IMR-90 (cell line): ENCODE results near the gene IL1RL1. TPM values are rescaled to one million over a fixed set of nuclear protein-coding genes. Genes with fewer than 3 reads are reported as not detected.
A peak's percentile ranks its signal among the peaks of the same experiment; 100 is the strongest.

ENCODE experiments used
- ATAC-seq: fragments of 200-7000 bp; cut with Tn5 transposase; 2 replicates; pipeline ENCODE4 v1.9.1; 2020; ENCODE audit warnings: low read depth, mild to moderate bottlenecking, moderate library complexity
- BruUV-seq: library from RNA; stranded (reverse); fragments of 400-500 nt; replicated peaks from 2 replicates; lab custom pipeline; 2021; lab: Mats Ljungman, UMichigan
- CTCF ChIA-PET: fragments of 300-600 bp; formaldehyde crosslinking; extraction: SDS; loops from one replicate; lab custom pipeline; 2021; ENCODE audit warnings: antibody characterized with exemption; lab: Yijun Ruan, JAX
- POLR2A ChIA-PET: fragments of 300-600 bp; sonication (Branson Sonifier 250); formaldehyde crosslinking; loops from one replicate; lab custom pipeline; 2022; ENCODE audit warnings: antibody characterized with exemption; ENCODE audit not compliant: unreplicated experiment; lab: Charles Lee
- DNase-seq: peaks from one replicate; pipeline ENCODE4 v3.0.0; 2013
- H2AFZ ChIP-seq: replicated peaks from 2 replicates; pipeline ENCODE3; 2013; ENCODE audit warnings: low read length, mild to moderate bottlenecking; ENCODE audit not compliant: poor library complexity
- H2AK5ac ChIP-seq: 2 replicates; pipeline ENCODE4 v1.6.1; 2013; ENCODE audit warnings: low read depth, low read length, inconsistent platforms
- H2AK9ac ChIP-seq: replicated peaks from 2 replicates; pipeline ENCODE3; 2013; ENCODE audit warnings: mild to moderate bottlenecking, low read depth, low read length, moderate library complexity; ENCODE audit not compliant: poor library complexity
- H2BK120ac ChIP-seq: 2 replicates; pipeline ENCODE4 v1.6.1; 2013; ENCODE audit warnings: low read depth, low read length, inconsistent platforms
- H2BK15ac ChIP-seq: 3 replicates; pipeline ENCODE4 v1.6.1; 2013; ENCODE audit warnings: low read depth, low read length, inconsistent platforms
- H2BK20ac ChIP-seq: 2 replicates; pipeline ENCODE4 v1.6.1; 2013; ENCODE audit warnings: low read depth, mild to moderate bottlenecking, inconsistent platforms, low read length, moderate library complexity
- H2BK5ac ChIP-seq: 2 replicates; pipeline ENCODE4 v1.6.1; 2013; ENCODE audit warnings: mild to moderate bottlenecking, low read depth, low read length, inconsistent platforms; ENCODE audit not compliant: poor library complexity, severe bottlenecking
- H3K14ac ChIP-seq: replicated peaks from 2 replicates; pipeline ENCODE4 v1.6.1; 2013; ENCODE audit warnings: low read depth, low read length, inconsistent platforms
- H3K18ac ChIP-seq: 2 replicates; pipeline ENCODE4 v1.6.1; 2013; ENCODE audit warnings: low read depth, low read length, control low read depth
- H3K23ac ChIP-seq: 2 replicates; pipeline ENCODE4 v1.6.1; 2013; ENCODE audit warnings: low read depth, low read length, inconsistent platforms
- H3K27ac ChIP-seq: 2 replicates; pipeline ENCODE4 v1.5.1; 2013; ENCODE audit warnings: mild to moderate bottlenecking, control low read depth, low read length; ENCODE audit not compliant: insufficient read depth
- H3K27me3 ChIP-seq: 2 replicates; pipeline ENCODE4 v1.6.1; 2013; ENCODE audit warnings: low read length; ENCODE audit not compliant: control insufficient read depth, insufficient read depth
- H3K36me3 ChIP-seq: 2 replicates; pipeline ENCODE4 v1.6.1; 2013; ENCODE audit warnings: low read length, mixed read lengths; ENCODE audit not compliant: control insufficient read depth, insufficient read depth
- H3K4ac ChIP-seq: 2 replicates; pipeline ENCODE4 v1.6.1; 2013; ENCODE audit warnings: low read depth, low read length, inconsistent platforms
- H3K4me1 ChIP-seq: 2 replicates; pipeline ENCODE4 v1.6.1; 2013; ENCODE audit warnings: low read length, mixed read lengths; ENCODE audit not compliant: control insufficient read depth, insufficient read depth
- H3K4me2 ChIP-seq: 2 replicates; pipeline ENCODE4 v1.6.1; 2013; ENCODE audit warnings: low read depth, mild to moderate bottlenecking, control low read depth, low read length, moderate library complexity
- H3K4me3 ChIP-seq: 2 replicates; pipeline ENCODE4 v1.5.1; 2013; ENCODE audit warnings: low read depth, mild to moderate bottlenecking, control low read depth, low read length, moderate library complexity; ENCODE audit not compliant: insufficient read depth
- H3K56ac ChIP-seq: 2 replicates; pipeline ENCODE4 v1.6.1; 2013; ENCODE audit warnings: low read length, inconsistent platforms; ENCODE audit not compliant: insufficient read depth; ENCODE audit errors: extremely low read depth
- H3K79me1 ChIP-seq, 2 experiments: 2 replicates each; pipeline ENCODE4 v1.6.1; 2013; ENCODE audit warnings: low read length in 2 of 2, inconsistent platforms in 1 of 2, low read depth in 1 of 2
- H3K9ac ChIP-seq: 2 replicates; pipeline ENCODE4 v1.6.1; 2013; ENCODE audit warnings: low read depth, low read length, control low read depth
- H3K9me1 ChIP-seq: 2 replicates; pipeline ENCODE4 v1.6.1; 2013; ENCODE audit warnings: low read length, inconsistent platforms; ENCODE audit not compliant: insufficient read depth
- H3K9me3 ChIP-seq: 2 replicates; pipeline ENCODE4 v1.6.1; 2013; ENCODE audit warnings: low read length; ENCODE audit not compliant: control insufficient read depth, insufficient read depth
- H4K20me1 ChIP-seq: 2 replicates; pipeline ENCODE4 v1.6.1; 2013; ENCODE audit warnings: low read length, inconsistent platforms; ENCODE audit not compliant: insufficient read depth
- H4K5ac ChIP-seq: 2 replicates; pipeline ENCODE4 v1.6.1; 2013; ENCODE audit warnings: mild to moderate bottlenecking, low read depth, low read length, control low read depth
- H4K8ac ChIP-seq, 2 experiments: 2 replicates each; pipeline ENCODE4 v1.6.1; 2013; ENCODE audit warnings: low read depth in 2 of 2, low read length in 2 of 2, control low read depth in 1 of 2, inconsistent platforms in 1 of 2
- H4K91ac ChIP-seq: 2 replicates; pipeline ENCODE4 v1.6.1; 2013; ENCODE audit warnings: low read depth, low read length, inconsistent platforms; ENCODE audit not compliant: insufficient read depth
- BHLHE40 ChIP-seq: fragments of 150-350 bp; IDR thresholded peaks from 2 replicates; pipeline ENCODE4 v1.6.1; 2016; ENCODE audit warnings: mild to moderate bottlenecking, low read depth, low read length
- MAFK ChIP-seq: IDR thresholded peaks from 2 replicates; pipeline ENCODE4 v1.6.1; 2012; ENCODE audit warnings: low read depth, low read length, improper control_type of control experiment
- MAZ ChIP-seq: IDR thresholded peaks from 2 replicates; pipeline ENCODE4 v1.6.1; 2012; ENCODE audit warnings: low read depth, mild to moderate bottlenecking, low read length, improper control_type of control experiment, moderate library complexity, borderline replicate concordance
- MXI1 ChIP-seq: IDR thresholded peaks from 2 replicates; pipeline ENCODE4 v1.6.1; 2012; ENCODE audit warnings: low read depth, mild to moderate bottlenecking, low read length, moderate library complexity, borderline replicate concordance
- NFE2L2 ChIP-seq: fragments of 150-350 bp; IDR thresholded peaks from 2 replicates; pipeline ENCODE4 v1.6.1; 2016; ENCODE audit warnings: low read depth, mild to moderate bottlenecking, low read length
- POLR2A ChIP-seq: IDR thresholded peaks from 2 replicates; pipeline ENCODE4 v1.6.1; 2012; ENCODE audit warnings: mild to moderate bottlenecking, low read depth, low read length
- RFX5 ChIP-seq: IDR thresholded peaks from 2 replicates; pipeline ENCODE4 v1.8.0; 2012; ENCODE audit warnings: low read depth, mild to moderate bottlenecking, low read length, moderate library complexity
- WGBS, 2 experiments: methylation state at CpG; one replicate each; pipeline versions ENCODE4 v1.1.5 to v1.1.7; 2013; ENCODE audit warnings: missing lambda C conversion rate in 2 of 2; ENCODE audit not compliant: insufficient read length in 1 of 2; ENCODE audit errors: extremely low coverage in 2 of 2; 5-methylcytosine and 5-hydroxymethylcytosine counted together
- dilution Hi-C: fragments of 300-500 bp; cut with HindIII; formaldehyde crosslinking; loops from one replicate; pipeline ENCODE4 v1.14.3; 2018; ENCODE audit warnings: low sequenced_read_pairs; ENCODE audit not compliant: unreplicated experiment
- in situ Hi-C: fragments of 300-500 bp; cut with MboI; formaldehyde crosslinking; loops from 3 replicates; pipeline ENCODE4 v1.14.3; 2019; ENCODE audit warnings: low sequenced_read_pairs, inconsistent platforms, mixed read lengths
- intact Hi-C: fragments of 100-400 bp; cut with micrococcal nuclease; formaldehyde crosslinking; loops from 2 replicates; pipeline ENCODE4 v1.10.0; 2022
- polyA plus RNA-seq, 3 experiments: library from polyadenylated mRNA; depleted of rRNA; stranded (reverse); fragments of >200 nt; gene quantifications; 2 replicates each; pipeline ENCODE4 v1.2.3, GENCODE V29; 2012; ENCODE audit warnings: low replicate concordance in 1 of 3
- total RNA-seq: library from RNA; depleted of rRNA; stranded (reverse); fragments of >200 nt; gene quantifications from 2 replicates; pipeline ENCODE4 v1.2.3, GENCODE V29; 2012
- TF ChIP-seq, protein P1 (sequence below): conservative IDR thresholded peaks from 2 replicates; pipeline ENCODE4 v1.5.1; 2012; ENCODE audit warnings: mild to moderate bottlenecking, low read depth, low read length, improper control_type of control experiment
- TF ChIP-seq, protein P2 (sequence below): fragments of 150-350 bp; IDR thresholded peaks from 2 replicates; pipeline ENCODE4 v1.6.1; 2017; ENCODE audit warnings: mild to moderate bottlenecking, antibody characterized with exemption, low read length, low read depth

IL1RL1 gene
- total and polyA plus RNA-seq, 2 of the 4 experiments (the other 2 are of a cell fraction), result under 0.01 to 0.14 TPM

DNA sequence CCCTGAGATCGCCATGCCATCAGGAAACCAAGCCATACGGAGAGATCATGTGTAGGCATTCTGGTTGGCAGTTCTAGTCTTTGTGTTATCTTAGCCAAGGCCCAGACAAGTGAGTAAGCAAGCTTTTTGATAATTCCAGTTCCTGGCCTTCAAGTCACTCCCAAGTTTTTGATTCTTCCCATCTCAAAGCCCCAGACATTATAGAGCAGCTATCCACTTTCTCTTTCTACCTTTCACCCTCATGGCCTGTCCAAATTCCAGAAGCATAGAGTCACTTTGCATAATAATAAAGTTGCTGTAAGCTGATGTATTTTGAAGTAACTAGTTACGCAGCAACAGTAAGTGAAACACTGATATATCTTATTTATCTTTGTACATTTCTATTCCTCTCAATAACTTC, 26.8 kb upstream of the IL1RL1 start:
- H2AK5ac ChIP-seq, result 0 out of 2 replicates have a peak overlapping the region, but pooled peaks have one; percentile 1
- in situ Hi-C loops (no loop called here), intact Hi-C loops (no loop called here), dilution Hi-C loops (no loop called here)
- H4K20me1 ChIP-seq, result no peaks in the 10 kb centered on the region
- H3K4ac ChIP-seq, result no peak overlapping the region
- no peak overlapping the region for H3K9ac ChIP-seq
- H3K4me1 ChIP-seq, result peaks cover 2% of the 10 kb centered on the region
- no peak overlapping the region for H2AK9ac ChIP-seq
- no peaks in the 10 kb centered on the region for H3K79me1 ChIP-seq
- no peaks in the 10 kb centered on the region for H3K36me3 ChIP-seq
- no peak overlapping the region for H3K56ac ChIP-seq
- TF ChIP-seq, protein P1, sequence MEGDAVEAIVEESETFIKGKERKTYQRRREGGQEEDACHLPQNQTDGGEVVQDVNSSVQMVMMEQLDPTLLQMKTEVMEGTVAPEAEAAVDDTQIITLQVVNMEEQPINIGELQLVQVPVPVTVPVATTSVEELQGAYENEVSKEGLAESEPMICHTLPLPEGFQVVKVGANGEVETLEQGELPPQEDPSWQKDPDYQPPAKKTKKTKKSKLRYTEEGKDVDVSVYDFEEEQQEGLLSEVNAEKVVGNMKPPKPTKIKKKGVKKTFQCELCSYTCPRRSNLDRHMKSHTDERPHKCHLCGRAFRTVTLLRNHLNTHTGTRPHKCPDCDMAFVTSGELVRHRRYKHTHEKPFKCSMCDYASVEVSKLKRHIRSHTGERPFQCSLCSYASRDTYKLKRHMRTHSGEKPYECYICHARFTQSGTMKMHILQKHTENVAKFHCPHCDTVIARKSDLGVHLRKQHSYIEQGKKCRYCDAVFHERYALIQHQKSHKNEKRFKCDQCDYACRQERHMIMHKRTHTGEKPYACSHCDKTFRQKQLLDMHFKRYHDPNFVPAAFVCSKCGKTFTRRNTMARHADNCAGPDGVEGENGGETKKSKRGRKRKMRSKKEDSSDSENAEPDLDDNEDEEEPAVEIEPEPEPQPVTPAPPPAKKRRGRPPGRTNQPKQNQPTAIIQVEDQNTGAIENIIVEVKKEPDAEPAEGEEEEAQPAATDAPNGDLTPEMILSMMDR, result no peak
- TF ChIP-seq BHLHE40 (no peak), MXI1 (no peak), MAZ (no peak), NFE2L2 (no peak), POLR2A (no peak), MAFK (no peak), RFX5 (no peak)
- TF ChIP-seq, protein P2, sequence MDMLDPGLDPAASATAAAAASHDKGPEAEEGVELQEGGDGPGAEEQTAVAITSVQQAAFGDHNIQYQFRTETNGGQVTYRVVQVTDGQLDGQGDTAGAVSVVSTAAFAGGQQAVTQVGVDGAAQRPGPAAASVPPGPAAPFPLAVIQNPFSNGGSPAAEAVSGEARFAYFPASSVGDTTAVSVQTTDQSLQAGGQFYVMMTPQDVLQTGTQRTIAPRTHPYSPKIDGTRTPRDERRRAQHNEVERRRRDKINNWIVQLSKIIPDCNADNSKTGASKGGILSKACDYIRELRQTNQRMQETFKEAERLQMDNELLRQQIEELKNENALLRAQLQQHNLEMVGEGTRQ, result no peak
- 0 out of 2 replicates have a peak overlapping the region, but pooled peaks have one; percentile 17 for H2BK120ac ChIP-seq
- no TSS peak for BruUV-seq
- no peak overlapping the region for H4K91ac ChIP-seq
- H2BK5ac ChIP-seq, result no peak overlapping the region
- H3K4me3 ChIP-seq, result no peak overlapping the region
- DNase-seq (no peak), ATAC-seq (no peak; the same call in 1 of the 2 replicates)
- no peaks in the 10 kb centered on the region for H3K9me3 ChIP-seq
- no CpG with 5 or more reads among the region's 3 CpGs for WGBS, 2 experiments
- ChIA-PET CTCF (interaction anchor here (0.7 kb wide), 2 partner anchors 367 to 850 kb away, joined by 3 to 8 read pairs; no protein-coding TSS in a partner anchor), POLR2A (no interaction called here)
- no peak overlapping the region for H3K27ac ChIP-seq
- no peak overlapping the region for H2BK20ac ChIP-seq
- no peak overlapping the region for H3K14ac ChIP-seq
- no peak overlapping the region for H3K18ac ChIP-seq
- H3K27me3 ChIP-seq, result no peaks in the 10 kb centered on the region; the same call in 1 of the 2 replicates
- H3K4me2 ChIP-seq, result no peak overlapping the region
- no peaks in the 10 kb centered on the region; the same call in 1 of the 2 replicates for H3K9me1 ChIP-seq
- no peak overlapping the region for H4K5ac ChIP-seq
- no peak overlapping the region for H3K23ac ChIP-seq
- H2BK15ac ChIP-seq, result no peak overlapping the region
- no peak overlapping the region for H2AFZ ChIP-seq
- H4K8ac ChIP-seq, result no peak overlapping the region
